CD4-positive, alpha-beta T cell treated with Interleukin-21 for 1 hour (primary cell): ENCODE measurements around the gene KIAA0753.

Experiments used
- DNase-seq: peaks from one replicate; pipeline ENCODE4 v3.0.0-alpha.2; 2020

Gene KIAA0753

DNA sequence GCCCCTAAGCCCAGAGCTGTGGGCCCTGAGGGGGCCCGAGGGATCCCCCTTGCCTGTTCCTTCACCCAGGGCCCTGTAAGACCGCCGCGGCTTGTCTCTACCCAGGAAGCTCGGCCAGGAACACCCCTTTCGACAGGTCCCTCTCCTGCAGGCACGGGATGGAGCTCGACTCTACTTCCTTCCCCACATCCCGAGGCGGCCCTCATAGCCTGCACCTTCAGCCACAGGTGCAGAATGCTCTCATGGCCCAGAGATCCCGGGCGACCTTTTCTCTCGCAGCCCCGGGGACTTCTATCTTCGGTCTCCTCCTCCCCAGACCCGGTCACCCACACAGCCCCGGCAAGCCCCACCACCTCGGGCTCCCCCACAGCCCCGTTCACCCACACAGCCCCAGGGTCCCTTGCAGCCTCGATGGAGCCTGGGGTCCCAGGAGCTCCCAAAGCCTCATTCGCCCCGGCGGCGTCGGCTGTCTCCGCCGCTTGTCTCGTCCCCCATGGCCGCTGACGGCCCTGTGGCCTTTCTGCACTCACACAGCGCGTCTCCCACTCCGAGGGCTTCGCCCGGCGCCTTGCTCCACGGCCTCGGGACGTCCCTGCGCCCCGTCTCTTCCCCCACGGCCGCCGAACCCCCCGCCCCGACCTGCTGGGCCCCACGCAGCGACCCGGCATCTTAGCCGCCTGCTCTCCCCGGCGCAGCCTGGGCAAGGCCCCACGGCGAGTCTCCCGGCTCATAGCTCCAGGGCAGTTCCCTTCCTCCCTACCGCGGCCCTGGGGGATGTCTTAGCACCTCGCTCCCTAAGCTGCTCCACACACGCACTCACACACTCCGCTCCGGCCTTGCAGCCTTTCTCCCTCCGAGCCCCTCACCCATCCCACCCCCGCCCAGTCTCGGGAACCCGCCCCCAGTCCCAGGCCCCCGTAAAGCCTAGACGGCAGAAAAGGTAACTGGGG is 650 bp downstream of the KIAA0753 start:
- DNase-seq: no peak

DNA sequence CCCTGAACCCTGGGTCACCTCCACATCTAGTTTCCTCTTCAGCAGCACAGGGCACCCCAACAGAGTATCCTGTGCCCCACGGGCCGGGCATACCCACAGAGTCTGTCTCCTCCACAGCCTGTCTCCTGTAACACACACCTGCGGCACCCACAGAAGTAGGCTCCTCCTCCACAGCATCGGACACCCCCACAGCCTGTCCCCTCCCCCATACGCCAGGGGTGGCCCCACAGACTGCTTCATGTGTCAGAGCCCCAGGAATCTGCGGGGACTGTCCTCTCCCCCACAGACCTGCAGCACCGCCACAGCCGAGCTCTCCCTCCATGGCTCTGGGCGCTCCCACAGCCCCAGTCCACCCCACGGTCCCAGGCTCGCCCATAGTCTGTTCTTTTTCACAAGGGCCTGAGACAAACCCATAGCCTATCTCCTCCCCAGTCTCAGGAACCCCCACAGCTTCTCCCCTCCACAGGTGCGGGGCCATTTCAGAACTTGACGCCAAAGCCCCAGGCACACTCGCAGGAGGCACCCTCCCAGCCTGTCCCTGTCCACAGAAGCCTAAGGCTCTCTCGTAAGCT is 1.4 kb downstream of the KIAA0753 start:
- no peak for DNase-seq

DNA sequence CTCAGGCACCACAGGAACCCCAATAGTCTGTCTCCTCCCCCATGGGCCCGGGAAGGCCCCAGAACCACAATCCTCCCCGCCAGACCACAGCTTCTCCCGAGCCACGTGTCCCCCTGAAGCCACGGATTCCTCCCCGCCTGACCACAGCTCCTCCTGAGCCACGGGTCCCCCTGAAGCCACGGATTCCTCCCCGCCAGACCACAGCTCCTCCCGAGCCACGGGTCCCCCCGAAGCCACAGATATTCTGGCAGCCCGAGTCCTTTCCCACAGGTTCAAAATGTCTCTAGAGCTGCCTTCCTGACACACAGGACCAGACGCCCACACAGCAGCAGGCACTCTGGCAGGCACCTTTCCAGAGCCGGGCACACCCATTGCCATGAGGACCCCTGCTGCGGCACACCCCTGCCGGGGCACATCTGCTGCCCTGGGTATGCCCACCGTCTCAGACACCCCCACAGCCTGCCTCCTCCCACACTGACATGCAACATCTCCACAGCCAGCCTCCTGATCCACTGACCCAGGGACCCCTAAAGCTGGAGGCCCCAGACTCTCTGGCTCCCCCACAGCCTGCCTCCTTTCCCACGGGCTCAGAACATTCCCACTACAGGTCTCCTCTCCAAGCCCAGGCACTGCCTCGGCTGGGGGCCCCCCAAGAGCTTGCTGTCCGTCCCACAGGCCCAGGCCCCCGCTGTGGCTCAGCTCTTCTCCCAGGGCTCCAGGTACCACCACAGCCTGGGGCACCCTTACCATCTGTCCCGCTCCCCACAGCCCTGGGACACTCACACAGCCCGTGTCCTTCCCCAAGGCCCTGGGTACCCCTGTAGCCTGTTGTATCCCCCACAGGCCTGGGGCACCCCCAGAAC is 2.2 kb downstream of the KIAA0753 start:
- DNase-seq: no peak

- no peak for DNase-seq
These were observed 3.1 kb downstream of the KIAA0753 start for GRCh38 chr17:6637458-6637840.

GRCh38 chr17:6636616-6637457 is 3.7 kb downstream of the KIAA0753 start:
- no peak for DNase-seq

GRCh38 chr17:6636105-6636504 is 4.4 kb downstream of the KIAA0753 start:
- no peak for DNase-seq

DNA sequence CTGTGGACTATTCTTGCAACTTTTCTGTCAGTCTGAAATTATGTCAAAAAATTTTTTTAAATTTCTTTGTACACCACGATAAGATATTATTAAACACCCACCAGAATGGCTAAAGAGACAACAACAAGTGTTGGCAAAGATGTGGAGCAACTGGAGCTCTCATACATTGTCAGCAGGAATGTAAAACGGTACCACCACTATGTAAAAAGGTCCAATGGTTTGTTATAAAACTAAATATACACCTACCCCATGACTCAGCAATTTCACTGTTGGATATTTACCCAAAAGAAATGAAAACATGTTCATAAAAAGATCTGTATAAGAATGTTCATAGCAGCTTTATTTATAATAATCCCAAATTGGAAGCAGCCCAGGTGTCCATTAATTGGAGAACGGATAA is 7.2 kb downstream of the KIAA0753 start:
- DNase-seq: no peak

GRCh38 chr17:6632530-6632929 is 8.0 kb downstream of the KIAA0753 start:
- DNase-seq: no peak

DNA sequence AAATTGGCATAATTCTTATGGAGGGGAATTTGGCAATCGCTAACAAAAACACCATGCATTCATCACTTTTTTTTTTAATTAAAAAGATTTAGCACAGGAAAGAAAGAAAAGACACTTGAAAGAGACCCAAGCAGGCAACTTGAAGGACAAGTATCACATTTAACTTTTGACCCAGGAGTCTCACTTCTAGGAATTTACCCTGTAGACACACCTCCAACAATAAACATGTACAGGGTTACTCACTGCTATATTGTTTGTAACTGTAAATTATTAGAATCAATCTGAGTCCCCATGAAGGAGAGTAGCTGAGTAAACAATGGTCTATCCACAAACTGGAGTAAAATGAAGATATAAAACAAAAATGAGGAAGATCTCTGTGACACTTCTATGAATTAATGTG is 10.1 kb downstream of the KIAA0753 start:
- no peak for DNase-seq

DNA sequence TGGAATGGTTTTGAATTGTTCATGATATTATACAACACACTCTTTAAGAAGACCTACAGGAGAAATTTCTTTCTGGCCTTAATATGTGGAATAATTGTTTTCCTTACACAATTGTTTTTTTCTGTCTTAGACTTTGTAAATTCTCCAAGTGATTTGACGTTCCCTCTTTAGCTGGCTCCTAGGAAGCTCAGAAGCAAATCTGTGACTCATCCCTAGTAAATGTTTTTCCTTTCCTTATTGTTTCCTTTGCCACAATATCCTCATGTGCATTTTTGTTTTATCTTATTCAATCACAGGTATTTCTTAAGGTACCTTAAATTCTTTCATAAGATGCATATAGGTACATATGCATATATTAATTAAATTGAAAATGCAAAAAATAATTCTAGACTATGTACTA is 13.5 kb downstream of the KIAA0753 start:
- DNase-seq: no peak

- no peak for DNase-seq
These were observed 13.9 kb downstream of the KIAA0753 start for GRCh38 chr17:6626616-6627015.

DNA sequence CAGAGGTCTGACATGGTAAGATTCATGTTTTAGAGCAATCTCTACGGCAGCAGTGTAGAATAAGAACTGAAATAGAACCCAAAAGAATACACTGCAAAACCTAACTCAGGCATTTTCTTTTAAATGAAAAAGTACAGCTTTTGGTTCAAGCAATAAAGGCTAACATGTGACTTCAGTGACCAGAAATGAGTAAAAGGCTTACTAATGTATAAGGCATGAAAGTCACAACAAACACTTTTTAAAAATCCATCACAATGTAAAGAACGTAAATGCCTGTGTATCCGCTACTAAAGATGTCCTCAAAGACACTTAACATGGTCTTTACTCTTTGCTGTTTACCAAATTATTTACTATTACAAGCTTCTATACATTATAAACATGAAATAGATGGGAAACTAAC is 16.6 kb downstream of the KIAA0753 start:
- no peak for DNase-seq

GRCh38 chr17:6611231-6611630 is 29.3 kb downstream of the KIAA0753 start:
- no peak for DNase-seq

DNA sequence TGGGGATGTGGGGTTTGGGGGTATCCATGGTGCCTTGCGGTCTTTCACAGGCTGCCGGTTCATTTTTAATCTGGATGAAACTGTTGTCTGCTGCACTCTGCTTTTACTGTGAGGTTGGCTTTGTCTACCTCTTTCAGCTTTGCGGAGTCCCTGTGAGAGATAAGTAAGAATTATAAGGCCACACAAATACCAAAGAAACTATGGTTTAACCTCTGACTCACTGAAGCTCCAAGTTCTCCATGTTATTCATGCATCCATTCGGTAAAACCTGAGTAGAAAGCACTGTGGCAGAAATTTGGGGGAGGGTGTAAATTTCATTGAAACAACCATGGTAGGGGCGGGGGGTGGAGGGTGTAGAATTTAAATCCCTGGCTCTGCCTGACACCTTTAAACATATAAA is 30.5 kb downstream of the KIAA0753 start:
- DNase-seq: no peak

GRCh38 chr17:6608321-6608720 is 32.2 kb downstream of the KIAA0753 start:
- DNase-seq: no peak

GRCh38 chr17:6605142-6605541 is 35.4 kb downstream of the KIAA0753 start:
- DNase-seq: no peak

DNA sequence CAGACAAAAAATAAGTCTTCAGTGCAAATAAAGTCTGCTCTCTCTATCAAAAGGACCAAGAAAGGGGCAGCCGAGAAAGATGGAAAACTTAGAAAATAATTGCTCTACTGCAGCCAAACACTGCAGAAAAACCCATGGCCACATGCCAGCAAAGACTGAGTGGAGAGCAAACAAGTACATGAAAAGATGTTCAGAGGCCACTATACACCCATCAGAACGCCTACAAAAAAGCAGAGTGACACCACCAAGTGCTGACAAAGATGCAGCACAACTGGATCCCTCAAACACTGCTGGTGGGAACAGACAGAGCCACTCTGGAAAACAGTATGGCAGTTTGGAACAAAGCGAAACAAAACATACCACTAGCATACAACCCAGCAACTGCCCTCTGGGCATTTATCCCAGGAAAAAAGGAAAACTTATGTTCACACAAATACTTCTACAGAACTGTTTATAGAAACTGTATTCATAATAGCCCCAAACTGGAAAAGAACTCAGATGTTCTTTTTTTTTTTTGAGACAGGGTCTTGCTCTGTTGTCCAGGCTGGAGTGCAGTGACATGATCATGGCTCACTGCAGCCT is 36.7 kb downstream of the KIAA0753 start:
- DNase-seq: no peak

DNA sequence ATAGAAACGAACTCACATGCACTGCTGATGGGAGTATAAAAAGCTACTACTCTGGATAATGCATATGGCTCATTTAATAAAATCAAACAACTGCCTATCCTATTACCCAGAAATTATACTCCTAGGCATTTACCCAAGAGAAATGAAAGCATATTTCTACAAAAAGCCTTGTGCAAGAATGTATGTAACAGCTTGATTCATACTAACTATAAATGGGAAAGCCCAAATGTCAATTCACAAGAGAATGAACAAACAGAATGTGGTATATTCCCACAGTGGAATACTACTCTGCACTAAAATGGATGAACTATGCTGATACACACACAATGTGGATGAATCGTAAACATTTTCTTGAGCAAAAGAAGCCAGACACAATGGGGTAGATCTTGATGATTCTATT is 38.4 kb downstream of the KIAA0753 start:
- no peak for DNase-seq

- DNase-seq: no peak
These were observed 41.1 kb downstream of the KIAA0753 start for GRCh38 chr17:6599364-6599763.

GRCh38 chr17:6597727-6598126 is 42.8 kb downstream of the KIAA0753 start:
- no peak for DNase-seq

GRCh38 chr17:6596941-6597340 is 43.6 kb downstream of the KIAA0753 start:
- DNase-seq: no peak

- DNase-seq: no peak
These were observed 44.0 kb downstream of the KIAA0753 start for GRCh38 chr17:6596511-6596910.
